Peyer's patch (tissue), 4 donors: Measurements from ENCODE around the gene NDST1.

Source experiments
- CTCF ChIP-seq, 6 experiments: fragments of 450-650 bp in 4 of 6; fragments of 200-600 bp in 2 of 6; sonication (generic) in 1 of 6; IDR thresholded peaks; one replicate each; pipeline ENCODE4 v1.5.1; 2017 to 2019; ENCODE audit warnings: antibody characterized with exemption in 6 of 6, mild to moderate bottlenecking in 3 of 6, moderate library complexity in 1 of 6
- POLR2A ChIP-seq, 2 donors: fragments of 450-650 bp; IDR thresholded peaks; one replicate each; pipeline ENCODE4 v1.5.1; 2017; ENCODE audit warnings: antibody characterized with exemption in 2 of 2, mild to moderate bottlenecking in 2 of 2, moderate library complexity in 2 of 2

GRCh38 chr5:150600616-150601490, 92.9 kb downstream of the NDST1 start:
- TF ChIP-seq CTCF (IDR thresholded peaks at IDR 0.05) (no peak), POLR2A (IDR thresholded peaks at IDR 0.05) (no peak)
